G401 (cell line): ENCODE results near the gene PTPRA. TPM values are rescaled to one million over a fixed set of nuclear protein-coding genes. Genes with fewer than 3 reads are reported as not detected.
"Not testable (repeated sequence)": the region's sequence is repeated elsewhere in the genome, so short reads cannot be mapped to it uniquely, and the experiment has no call there.

ENCODE experiments used
- DNase-seq: peaks from one replicate; pipeline ENCODE4 v3.0.0-alpha.2; 2015; ENCODE audit warnings: low spot score
- in situ Hi-C: cut with HindIII; loops from 2 replicates; pipeline ENCODE4 v1.10.0; 2016; ENCODE audit warnings: low sequenced_read_pairs, mixed read lengths
- total RNA-seq: library from RNA; depleted of rRNA; stranded (reverse); fragments of >200 nt; shearing (Covaris generic); gene quantifications from 2 replicates; pipeline ENCODE4 v1.2.3, GENCODE V29; 2014

Gene PTPRA
- total RNA-seq, 1 experiment from 2014 or later: 83.7 TPM

DNA sequence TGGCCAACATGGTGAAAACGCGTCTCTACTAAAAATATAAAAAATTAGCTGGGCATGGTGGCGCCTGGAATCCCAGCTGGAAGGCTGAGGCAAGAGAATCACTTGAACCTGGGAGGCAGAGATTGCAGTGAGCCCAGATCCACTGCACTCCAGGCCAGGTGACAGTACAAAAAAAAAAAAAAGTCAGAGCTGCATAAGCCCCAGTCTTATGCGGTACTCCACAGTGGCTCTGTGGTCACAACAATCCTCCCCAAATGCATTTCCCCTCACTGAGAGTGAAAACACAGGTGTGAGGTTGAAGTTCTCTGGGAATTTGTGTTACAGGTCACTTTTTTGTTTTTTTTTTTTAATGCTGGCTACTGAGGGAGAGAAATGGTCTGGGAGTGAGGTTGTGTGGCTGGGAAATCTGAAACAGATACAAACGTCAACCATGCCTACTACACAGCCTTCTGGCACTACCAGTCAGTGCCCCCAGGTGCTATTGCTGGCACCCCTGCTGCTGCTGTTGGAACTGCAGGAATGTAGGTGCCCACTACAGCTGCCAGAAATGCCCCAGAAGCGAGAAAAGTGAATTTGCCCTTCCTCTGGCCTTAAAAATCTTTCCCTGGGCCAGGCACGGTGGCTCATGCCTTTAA is 178.2 kb downstream of the PTPRA start:
- in situ Hi-C loops: no loop called here
- DNase-seq: no peak

- no peak for DNase-seq
- in situ Hi-C loops: no loop called here
These were observed 186.2 kb downstream of the PTPRA start for GRCh38 chr20:3059489-3059888.

DNA sequence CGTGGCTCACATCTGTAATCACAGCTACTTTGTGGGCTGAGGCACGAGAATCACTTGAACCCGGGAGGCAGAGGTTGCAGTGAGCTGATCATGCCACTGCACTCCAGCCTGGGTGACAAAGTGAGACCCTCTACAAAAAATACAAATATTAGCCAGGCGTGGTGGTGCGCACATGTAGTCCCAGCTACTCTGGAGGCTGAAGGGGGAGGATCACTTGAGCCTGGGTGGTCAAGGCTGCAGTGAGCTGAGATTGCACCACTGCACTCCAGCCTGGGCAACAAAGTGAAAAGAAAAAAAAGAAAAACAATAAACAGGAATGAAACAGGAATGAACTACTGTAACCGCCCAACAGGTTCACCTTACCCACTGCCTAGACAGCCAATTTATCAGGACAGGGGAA is 190.8 kb downstream of the PTPRA start:
- DNase-seq, in situ Hi-C loops: not testable (repeated sequence)

DNA sequence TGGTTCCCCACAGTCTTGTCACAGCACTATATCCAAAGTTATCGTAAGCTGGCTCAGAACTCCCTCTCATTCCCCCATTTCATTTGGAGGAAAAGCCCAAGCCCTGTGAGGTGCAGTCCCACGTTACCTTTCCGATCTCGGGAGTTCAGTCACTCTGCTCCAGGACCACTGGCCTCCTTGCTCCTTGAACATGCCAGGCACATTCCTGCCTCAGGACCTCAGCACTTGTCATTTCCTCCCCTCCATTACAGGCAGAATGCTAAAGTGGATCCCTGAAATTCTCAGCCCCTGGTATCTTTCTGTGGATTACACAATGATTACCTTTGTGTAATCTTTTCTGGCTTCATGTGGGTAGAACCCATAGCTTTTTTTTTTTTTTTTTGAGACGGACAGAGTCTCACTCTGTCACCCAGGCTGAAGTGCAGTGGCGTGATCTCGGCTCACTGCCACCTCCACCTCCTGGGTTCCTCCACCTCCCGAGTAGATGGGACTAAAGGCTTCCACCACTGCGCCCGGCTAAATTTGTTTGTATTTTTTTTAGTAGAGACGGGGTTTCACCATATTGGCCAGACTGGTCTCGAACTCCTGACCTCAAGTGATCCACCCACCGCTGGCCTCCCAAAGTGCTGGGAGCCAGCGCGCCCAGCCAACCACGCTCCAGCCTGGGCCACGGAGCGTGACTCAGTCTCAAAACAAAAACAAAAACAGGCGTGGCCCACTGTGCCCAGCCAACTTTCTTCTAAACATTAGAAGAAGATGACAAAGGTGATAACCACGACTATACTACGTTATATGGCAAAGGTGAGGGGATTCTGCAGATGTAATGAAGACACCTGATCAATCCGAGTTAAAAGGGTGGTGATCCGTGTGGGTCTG is 194.1 kb downstream of the PTPRA start:
- in situ Hi-C loops: no loop called here
- no peak for DNase-seq

GRCh38 chr20:3068075-3068474 is 194.8 kb downstream of the PTPRA start:
- in situ Hi-C loops: no loop called here
- DNase-seq: no peak

GRCh38 chr20:3068986-3069900 is 196.0 kb downstream of the PTPRA start:
- no peak for DNase-seq
- in situ Hi-C loops: no loop called here

- in situ Hi-C loops: no loop called here
- no peak for DNase-seq
These were observed 197.4 kb downstream of the PTPRA start for GRCh38 chr20:3070725-3071124.

DNA sequence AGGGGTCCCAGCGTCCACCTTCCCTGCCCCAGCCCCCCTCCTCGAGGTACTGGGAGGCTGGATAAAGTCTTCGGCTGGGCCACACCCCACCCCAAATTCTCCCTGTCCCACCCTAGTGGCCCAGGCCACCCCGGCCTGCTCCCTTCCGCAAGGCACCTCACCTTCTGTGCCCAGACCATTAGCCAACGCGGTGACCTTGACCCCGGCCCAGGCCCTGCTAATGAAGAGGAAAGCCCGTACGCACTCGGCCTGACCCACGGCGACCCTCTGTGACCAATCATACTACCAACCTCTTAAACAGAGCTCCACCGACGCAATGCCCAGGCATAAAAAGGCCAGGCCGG is 198.0 kb downstream of the PTPRA start:
- in situ Hi-C loops: no loop called here
- no peak for DNase-seq

DNA sequence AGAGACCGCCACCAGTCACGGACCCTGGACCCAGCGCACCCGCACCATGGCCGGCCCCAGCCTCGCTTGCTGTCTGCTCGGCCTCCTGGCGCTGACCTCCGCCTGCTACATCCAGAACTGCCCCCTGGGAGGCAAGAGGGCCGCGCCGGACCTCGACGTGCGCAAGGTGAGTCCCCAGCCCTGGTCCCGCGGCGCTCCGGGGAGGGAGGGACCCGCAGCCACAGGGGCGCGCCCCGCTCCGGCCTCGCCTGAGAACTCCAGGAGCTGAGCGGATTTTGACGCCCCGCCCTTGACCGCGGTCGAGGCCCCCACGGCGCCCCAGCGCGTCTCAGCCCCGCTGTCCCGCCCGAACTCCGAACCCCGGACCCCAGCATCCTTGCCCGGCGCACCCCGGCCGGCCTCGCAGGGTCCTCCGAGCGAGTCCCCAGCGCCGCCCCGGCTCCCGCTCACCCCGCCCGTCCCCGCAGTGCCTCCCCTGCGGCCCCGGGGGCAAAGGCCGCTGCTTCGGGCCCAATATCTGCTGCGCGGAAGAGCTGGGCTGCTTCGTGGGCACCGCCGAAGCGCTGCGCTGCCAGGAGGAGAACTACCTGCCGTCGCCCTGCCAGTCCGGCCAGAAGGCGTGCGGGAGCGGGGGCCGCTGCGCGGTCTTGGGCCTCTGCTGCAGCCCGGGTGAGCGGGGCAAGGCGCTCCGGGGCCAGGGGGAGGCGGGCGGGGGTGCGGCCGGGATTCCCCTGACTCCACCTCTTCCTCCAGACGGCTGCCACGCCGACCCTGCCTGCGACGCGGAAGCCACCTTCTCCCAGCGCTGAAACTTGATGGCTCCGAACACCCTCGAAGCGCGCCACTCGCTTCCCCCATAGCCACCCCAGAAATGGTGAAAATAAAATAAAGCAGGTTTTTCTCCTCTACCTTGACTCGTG is 198.6 kb downstream of the PTPRA start, which contains the start of gene OXT:
TSS of gene OXT (plus strand) at position 11 of the 920 bp plus-strand sequence. CDS start at position 47, 36 bp downstream.
- in situ Hi-C loops: no loop called here
- DNase-seq: no peak

DNA sequence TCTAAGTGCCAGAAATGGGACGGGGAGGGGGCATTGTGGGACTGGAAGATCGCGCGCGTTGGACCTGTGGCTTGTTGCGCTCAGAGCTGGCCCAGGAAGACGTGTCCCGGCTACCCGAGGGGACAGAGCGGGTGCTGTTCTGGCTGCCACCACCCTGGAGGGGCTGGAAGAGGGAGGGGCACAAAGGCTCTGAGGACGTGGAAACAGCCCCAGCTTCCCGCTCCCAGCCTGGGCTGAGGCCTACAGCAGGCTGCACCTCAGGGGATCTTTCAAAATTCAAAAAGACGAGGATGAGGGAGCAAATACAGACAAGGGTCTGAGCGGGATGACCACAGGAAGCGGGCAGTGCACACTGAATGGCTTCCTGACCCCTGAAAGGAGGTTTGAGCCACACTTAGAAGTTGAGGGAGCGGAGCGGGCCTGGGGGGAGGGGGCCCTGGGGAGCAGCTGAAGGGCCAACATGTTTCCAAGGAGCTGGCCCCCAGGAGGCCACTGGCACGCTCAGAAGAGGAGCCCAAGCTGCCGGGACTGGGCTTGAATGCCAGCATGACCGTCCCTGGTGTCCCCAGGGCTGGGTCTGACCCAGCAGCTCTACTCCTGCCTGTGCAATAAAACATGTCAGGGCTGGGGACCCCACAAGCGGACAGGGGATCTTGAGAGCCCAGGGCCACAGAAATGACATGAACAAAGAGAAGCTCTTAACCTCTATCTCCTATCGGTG is 199.4 kb downstream of the PTPRA start:
- DNase-seq: no peak
- in situ Hi-C loops: no loop called here

GRCh38 chr20:3073251-3073643 is 200.0 kb downstream of the PTPRA start:
- in situ Hi-C loops, DNase-seq: not testable (repeated sequence)

DNA sequence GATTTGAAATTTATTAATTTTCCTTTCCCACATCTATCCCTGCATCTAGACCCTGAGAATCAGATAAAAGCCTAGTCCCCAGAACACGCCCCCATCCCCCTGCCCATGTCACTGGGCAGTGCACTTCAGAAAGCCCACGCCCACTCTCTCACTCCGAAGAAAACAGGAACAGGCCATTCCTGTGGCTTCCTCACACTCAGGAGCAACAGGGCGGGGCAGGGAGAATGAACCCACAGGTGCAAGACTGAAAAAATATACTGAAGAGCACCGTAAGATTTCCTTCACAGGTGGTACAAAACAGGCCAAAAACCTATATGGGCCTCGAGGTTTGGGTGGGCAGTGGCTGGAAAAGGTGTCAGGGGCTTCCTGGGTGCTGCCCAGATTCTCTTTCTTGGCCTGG is 201.5 kb downstream of the PTPRA start:
- no peak for DNase-seq
- in situ Hi-C loops: no loop called here

GRCh38 chr20:3075315-3075714 is 202.0 kb downstream of the PTPRA start:
- DNase-seq, in situ Hi-C loops: not testable (repeated sequence)

DNA sequence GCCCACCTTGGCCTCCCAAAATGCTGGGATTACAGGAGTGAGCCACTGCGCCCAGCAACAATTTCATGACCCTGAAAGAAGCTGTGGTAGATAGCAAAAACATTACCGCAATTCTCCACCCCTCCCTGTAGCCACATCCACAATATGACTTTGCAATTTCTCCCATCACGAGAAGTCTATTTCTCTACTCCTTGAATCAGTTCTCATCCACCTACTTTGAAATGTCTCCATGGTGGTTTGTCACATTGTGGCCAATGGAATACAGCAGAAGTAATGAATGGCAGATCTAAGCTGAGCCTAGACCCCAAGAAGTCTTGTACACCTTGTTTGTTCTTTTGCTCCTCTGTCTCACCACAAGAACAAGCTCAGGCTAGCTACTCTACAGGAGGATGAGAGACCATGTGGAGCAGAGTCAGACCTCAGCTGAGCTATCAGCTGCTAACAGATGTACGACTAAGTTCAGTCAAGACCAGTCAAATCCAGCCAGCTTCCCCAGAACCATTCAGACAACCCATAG is 204.4 kb downstream of the PTPRA start:
- in situ Hi-C loops: no loop called here
- DNase-seq: no peak

GRCh38 chr20:3080939-3081388 is 207.7 kb downstream of the PTPRA start:
- DNase-seq: peak; percentile 38

GRCh38 chr20:3081641-3082040 is 208.4 kb downstream of the PTPRA start:
- in situ Hi-C loops: no loop called here
- DNase-seq: no peak

More at GRCh38 chr20:3080939-3081388, 207.7 kb downstream of the PTPRA start:
- in situ Hi-C loops: no loop called here

GRCh38 chr20:3082306-3082951 is 209.1 kb downstream of the PTPRA start:
- no peak for DNase-seq
- in situ Hi-C loops: no loop called here
